Measurements from ENCODE around the gene C14orf180. TPM values are rescaled to one million over a fixed set of nuclear protein-coding genes. Genes with fewer than 3 reads are reported as not detected.
A peak's percentile ranks its signal among the peaks of the same experiment; 100 is the strongest.

C14orf180 gene
- total and polyA plus RNA-seq, 10 of the 15 experiments (the other 5 are each of a cell fraction or from before 2014, with no cell fraction given), result not detected

GRCh38 chr14:104592292-104592672 is 12.7 kb downstream of the C14orf180 start (continued):
- TF ChIP-seq PBX3 (IDR thresholded peaks at IDR 0.05; ENCODE audit: insufficient replicate concordance, low read depth, low read length) (peak; percentile 21), ZBTB11 (CRISPR knock-in tag; IDR thresholded peaks at IDR 0.05) (no peak), NR2C2 (IDR thresholded peaks at IDR 0.05; ENCODE audit: borderline replicate concordance, control insufficient read depth, insufficient read length, low read depth) (no peak), STAT1 (conservative IDR thresholded peaks at IDR 0.05) (no peak), ZBTB4 (CRISPR knock-in tag; IDR thresholded peaks at IDR 0.05) (no peak)

Measured in GM12878 (cell line).